Measurements from ENCODE around the gene LRRC43. TPM values are rescaled to one million over a fixed set of nuclear protein-coding genes. Genes with fewer than 3 reads are reported as not detected.
A peak's percentile ranks its signal among the peaks of the same experiment; 100 is the strongest.

The LRRC43 gene
- total and polyA plus RNA-seq, 2 experiments from 2014 or later: 0.45 TPM; not detected in 1

DNA sequence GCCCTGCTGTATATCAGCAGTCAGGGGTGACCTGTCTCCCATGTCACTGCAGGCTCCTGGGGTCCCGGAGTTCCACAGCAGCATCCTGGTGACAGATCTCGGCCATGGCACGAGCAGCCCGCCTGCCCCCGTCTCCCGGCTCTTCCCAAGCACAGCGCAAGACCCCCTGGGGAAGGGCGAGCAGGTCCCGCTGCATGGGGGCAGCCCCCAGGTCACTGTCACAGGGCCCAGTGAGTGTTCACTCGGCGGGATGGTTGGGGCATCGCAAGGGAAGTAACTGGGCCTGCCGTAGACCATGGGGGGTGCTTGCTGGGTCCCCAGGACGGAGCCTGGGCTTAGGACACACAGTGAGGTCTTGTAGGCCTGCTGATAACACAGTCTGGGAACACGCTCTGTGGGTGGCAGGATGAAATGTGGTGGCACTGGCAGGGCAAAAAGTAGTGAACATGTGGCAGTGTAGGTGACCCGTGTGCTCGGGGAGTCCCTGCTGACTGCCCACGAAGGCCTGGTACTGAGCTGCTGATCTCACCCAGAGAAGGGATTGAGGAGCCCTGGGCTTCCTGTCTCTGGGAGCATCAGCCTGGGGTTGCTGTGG lies 47.4 kb upstream of the LRRC43 start (continued):
- TF ChIP-seq ZNF331 (CRISPR knock-in tag; IDR thresholded peaks at IDR 0.05; ENCODE audit: low read depth) (no peak), EZH2 (IDR thresholded peaks at IDR 0.05; ENCODE audit: low read depth, unreplicated experiment) (no peak), EZH2phosphoT487 (IDR thresholded peaks at IDR 0.05; ENCODE audit: unreplicated experiment) (no peak), POLR2AphosphoS5 (IDR thresholded peaks at IDR 0.05; ENCODE audit: low read depth) (no peak), JUNB (IDR thresholded peaks at IDR 0.05; ENCODE audit: unreplicated experiment) (no peak), NANOG (IDR thresholded peaks at IDR 0.05; ENCODE audit: borderline replicate concordance) (no peak)
- TF ChIP-seq, protein P1, sequence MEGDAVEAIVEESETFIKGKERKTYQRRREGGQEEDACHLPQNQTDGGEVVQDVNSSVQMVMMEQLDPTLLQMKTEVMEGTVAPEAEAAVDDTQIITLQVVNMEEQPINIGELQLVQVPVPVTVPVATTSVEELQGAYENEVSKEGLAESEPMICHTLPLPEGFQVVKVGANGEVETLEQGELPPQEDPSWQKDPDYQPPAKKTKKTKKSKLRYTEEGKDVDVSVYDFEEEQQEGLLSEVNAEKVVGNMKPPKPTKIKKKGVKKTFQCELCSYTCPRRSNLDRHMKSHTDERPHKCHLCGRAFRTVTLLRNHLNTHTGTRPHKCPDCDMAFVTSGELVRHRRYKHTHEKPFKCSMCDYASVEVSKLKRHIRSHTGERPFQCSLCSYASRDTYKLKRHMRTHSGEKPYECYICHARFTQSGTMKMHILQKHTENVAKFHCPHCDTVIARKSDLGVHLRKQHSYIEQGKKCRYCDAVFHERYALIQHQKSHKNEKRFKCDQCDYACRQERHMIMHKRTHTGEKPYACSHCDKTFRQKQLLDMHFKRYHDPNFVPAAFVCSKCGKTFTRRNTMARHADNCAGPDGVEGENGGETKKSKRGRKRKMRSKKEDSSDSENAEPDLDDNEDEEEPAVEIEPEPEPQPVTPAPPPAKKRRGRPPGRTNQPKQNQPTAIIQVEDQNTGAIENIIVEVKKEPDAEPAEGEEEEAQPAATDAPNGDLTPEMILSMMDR (conservative IDR thresholded peaks at IDR 0.05; ENCODE audit: low read depth in 2 of 2): no peak
- TF ChIP-seq, protein P2, sequence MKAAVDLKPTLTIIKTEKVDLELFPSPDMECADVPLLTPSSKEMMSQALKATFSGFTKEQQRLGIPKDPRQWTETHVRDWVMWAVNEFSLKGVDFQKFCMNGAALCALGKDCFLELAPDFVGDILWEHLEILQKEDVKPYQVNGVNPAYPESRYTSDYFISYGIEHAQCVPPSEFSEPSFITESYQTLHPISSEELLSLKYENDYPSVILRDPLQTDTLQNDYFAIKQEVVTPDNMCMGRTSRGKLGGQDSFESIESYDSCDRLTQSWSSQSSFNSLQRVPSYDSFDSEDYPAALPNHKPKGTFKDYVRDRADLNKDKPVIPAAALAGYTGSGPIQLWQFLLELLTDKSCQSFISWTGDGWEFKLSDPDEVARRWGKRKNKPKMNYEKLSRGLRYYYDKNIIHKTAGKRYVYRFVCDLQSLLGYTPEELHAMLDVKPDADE (IDR thresholded peaks at IDR 0.05): no peak
- TF ChIP-seq, protein P3, sequence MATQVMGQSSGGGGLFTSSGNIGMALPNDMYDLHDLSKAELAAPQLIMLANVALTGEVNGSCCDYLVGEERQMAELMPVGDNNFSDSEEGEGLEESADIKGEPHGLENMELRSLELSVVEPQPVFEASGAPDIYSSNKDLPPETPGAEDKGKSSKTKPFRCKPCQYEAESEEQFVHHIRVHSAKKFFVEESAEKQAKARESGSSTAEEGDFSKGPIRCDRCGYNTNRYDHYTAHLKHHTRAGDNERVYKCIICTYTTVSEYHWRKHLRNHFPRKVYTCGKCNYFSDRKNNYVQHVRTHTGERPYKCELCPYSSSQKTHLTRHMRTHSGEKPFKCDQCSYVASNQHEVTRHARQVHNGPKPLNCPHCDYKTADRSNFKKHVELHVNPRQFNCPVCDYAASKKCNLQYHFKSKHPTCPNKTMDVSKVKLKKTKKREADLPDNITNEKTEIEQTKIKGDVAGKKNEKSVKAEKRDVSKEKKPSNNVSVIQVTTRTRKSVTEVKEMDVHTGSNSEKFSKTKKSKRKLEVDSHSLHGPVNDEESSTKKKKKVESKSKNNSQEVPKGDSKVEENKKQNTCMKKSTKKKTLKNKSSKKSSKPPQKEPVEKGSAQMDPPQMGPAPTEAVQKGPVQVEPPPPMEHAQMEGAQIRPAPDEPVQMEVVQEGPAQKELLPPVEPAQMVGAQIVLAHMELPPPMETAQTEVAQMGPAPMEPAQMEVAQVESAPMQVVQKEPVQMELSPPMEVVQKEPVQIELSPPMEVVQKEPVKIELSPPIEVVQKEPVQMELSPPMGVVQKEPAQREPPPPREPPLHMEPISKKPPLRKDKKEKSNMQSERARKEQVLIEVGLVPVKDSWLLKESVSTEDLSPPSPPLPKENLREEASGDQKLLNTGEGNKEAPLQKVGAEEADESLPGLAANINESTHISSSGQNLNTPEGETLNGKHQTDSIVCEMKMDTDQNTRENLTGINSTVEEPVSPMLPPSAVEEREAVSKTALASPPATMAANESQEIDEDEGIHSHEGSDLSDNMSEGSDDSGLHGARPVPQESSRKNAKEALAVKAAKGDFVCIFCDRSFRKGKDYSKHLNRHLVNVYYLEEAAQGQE (IDR thresholded peaks at IDR 0.05; ENCODE audit: unreplicated experiment): no peak

DNA sequence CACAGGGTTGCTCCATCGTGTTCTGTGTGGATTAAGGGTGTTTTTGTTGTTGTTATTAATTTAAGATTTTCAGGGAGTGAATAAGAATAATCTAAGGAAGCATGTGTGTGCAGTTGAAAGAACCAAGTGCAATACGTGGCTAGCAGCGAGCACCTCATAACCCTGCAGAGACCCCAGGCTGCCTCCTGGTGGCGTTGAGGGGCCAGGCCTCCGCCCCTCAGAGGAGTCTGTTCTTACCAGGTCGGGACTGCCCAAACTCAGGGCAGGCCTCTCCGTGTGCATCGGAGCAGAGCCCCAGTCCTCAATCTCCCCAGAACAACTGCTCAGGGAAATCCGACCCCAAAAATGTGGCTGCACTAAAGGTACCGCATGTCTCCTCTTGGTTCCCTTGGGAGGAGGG lies 45.7 kb upstream of the LRRC43 start:
- Mint-ChIP-seq H3K4me3 (peak overlapping the region; percentile 38; the same call in 1 of the 3 replicates), H3K4me1 (peaks cover 6% of the 10 kb centered on the region; the same call in 2 of the 3 replicates), H3K36me3 (ENCODE audit: low read depth) (peaks cover 34% of the 10 kb centered on the region), H3K9me3 (peaks cover 15% of the 10 kb centered on the region), H3K27me3 (ENCODE audit: insufficient read depth, low read depth, poor library complexity) (peaks cover 3% of the 10 kb centered on the region), H3K27ac (no peak overlapping the region)
- Histone ChIP-seq H4K20me1 (replicated peaks; ENCODE audit: insufficient read depth) (peaks cover 8% of the 10 kb centered on the region; the same call in 1 of the 2 replicates), H3K79me2 (replicated peaks; ENCODE audit: insufficient read depth) (no peaks in the 10 kb centered on the region), H3K4me1 (ENCODE audit: insufficient read depth) (no peaks in the 10 kb centered on the region; the same call in 1 of the 2 replicates), H3K36me3 (ENCODE audit: insufficient read depth) (peaks cover 2% of the 10 kb centered on the region; the same call in 1 of the 2 replicates), H3K27ac (ENCODE audit: low read depth) (no peak overlapping the region), H3K27me3 (ENCODE audit: insufficient read depth) (no peaks in the 10 kb centered on the region), H3K4me3 (peak overlapping the region; percentile 46), H3K9me2 (ENCODE audit: insufficient read depth) (no peaks in the 10 kb centered on the region), H2AFZ (no peak overlapping the region), H3F3A (replicated peaks; ENCODE audit: low read depth) (no peaks in the 10 kb centered on the region), H3K4me2 (peak overlapping the region; percentile 73; the same call in 1 of the 2 replicates)
- TF ChIP-seq ZNF331 (CRISPR knock-in tag; IDR thresholded peaks at IDR 0.05; ENCODE audit: low read depth): no peak
- TF ChIP-seq, protein P1 (conservative IDR thresholded peaks at IDR 0.05; ENCODE audit: low read depth in 2 of 2): peak; percentile 68 to 82
- peak; percentile 94 for ATAC-seq
- peak; percentile 83 for DNase-seq (ENCODE audit: low spot score)

Data from GM23338 (cell line).